ENCODE data around the gene FAM9A.

The FAM9A gene

DNA sequence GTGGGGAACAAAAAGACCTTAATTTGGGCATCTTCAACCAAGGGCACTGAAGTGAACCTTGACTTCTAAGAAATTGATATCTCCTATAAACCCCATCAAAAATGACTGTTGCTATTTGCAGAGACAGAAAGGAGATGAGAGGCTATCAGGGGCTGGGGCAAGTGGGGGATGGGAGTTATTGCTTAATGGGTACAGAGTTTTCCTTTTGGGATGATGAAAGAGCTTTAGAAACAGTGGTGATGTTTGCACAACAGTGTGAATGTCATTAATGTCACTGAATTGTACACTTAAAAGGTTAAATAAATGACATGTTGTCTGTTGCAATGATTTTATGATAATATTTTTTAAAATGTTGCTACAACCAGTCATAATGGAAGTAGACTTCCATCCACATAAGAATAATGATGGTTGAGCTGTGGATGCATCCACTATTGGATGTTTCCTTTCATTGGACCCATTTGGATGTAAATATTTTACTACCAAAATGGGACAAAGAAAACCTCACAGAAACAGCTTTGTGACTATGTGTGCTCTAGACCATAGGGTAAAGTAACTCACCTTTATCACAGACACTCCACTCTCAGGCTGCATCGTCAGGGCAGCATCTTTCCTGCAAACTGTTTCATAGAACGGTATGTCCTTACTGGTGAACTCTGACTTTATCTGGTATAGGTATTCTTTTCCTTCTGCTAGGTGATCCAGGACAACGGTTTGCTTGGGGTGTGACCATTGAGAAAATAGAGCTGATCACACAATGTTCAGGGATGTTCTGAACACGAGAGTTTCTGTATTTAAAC lies 31.6 kb upstream of the FAM9A start:
- in situ Hi-C loops (cut with MboI; ENCODE audit: low pct_unique_long_range_greater_than_20kb, low sequenced_read_pairs, unreplicated experiment) = no loop called here
- TF ChIP-seq, protein P1, sequence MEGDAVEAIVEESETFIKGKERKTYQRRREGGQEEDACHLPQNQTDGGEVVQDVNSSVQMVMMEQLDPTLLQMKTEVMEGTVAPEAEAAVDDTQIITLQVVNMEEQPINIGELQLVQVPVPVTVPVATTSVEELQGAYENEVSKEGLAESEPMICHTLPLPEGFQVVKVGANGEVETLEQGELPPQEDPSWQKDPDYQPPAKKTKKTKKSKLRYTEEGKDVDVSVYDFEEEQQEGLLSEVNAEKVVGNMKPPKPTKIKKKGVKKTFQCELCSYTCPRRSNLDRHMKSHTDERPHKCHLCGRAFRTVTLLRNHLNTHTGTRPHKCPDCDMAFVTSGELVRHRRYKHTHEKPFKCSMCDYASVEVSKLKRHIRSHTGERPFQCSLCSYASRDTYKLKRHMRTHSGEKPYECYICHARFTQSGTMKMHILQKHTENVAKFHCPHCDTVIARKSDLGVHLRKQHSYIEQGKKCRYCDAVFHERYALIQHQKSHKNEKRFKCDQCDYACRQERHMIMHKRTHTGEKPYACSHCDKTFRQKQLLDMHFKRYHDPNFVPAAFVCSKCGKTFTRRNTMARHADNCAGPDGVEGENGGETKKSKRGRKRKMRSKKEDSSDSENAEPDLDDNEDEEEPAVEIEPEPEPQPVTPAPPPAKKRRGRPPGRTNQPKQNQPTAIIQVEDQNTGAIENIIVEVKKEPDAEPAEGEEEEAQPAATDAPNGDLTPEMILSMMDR (IDR thresholded peaks at IDR 0.05; ENCODE audit: extremely low read depth, insufficient read depth, missing control alignments) = no peak
- DNase-seq (ENCODE audit: low spot score) = no peak

DNA sequence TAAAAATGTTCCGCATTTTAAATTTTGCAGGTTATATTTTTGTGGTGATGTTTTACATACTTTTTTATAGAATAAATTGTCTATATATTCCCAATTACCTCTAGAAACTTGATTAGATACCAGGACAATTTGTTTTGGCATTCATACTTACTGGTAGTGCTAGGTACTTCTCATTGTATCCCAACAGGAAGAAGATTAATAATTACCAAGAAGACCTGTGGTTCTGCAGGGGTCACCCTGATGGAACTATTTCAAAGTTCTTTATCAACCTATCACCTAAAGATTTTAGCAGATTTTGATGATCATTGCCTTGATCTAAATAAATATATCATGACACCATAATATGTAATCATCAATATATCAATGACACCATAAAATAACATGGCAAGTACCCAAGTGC lies 22.5 kb upstream of the FAM9A start:
- TF ChIP-seq, protein P1 (IDR thresholded peaks at IDR 0.05; ENCODE audit: extremely low read depth, insufficient read depth, missing control alignments) = no peak
- in situ Hi-C loops (cut with MboI; ENCODE audit: low pct_unique_long_range_greater_than_20kb, low sequenced_read_pairs, unreplicated experiment) = no loop called here
- no peak for DNase-seq (ENCODE audit: low spot score)

DNA sequence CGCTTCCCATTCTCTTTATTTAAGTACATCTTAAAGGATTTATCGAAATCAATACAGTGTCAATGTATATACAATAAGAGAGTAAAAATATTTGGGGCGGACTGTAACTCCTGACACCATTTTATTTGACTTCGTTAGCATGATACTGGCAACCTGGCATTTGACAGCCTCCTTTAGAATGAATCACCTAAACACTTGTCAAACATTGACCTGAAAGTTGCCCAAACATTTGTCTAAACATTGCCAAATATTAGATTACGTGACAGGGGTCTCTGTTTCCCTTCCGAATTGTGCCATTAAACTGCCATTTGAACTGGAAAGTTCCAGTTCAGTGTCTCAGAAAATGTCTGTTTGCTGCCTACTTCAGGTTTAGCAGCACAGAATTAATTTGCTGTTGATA lies 20.8 kb upstream of the FAM9A start:
- TF ChIP-seq, protein P1 (IDR thresholded peaks at IDR 0.05; ENCODE audit: extremely low read depth, insufficient read depth, missing control alignments) = no peak
- in situ Hi-C loops (cut with MboI; ENCODE audit: low pct_unique_long_range_greater_than_20kb, low sequenced_read_pairs, unreplicated experiment) = no loop called here
- no peak for DNase-seq (ENCODE audit: low spot score)

DNA sequence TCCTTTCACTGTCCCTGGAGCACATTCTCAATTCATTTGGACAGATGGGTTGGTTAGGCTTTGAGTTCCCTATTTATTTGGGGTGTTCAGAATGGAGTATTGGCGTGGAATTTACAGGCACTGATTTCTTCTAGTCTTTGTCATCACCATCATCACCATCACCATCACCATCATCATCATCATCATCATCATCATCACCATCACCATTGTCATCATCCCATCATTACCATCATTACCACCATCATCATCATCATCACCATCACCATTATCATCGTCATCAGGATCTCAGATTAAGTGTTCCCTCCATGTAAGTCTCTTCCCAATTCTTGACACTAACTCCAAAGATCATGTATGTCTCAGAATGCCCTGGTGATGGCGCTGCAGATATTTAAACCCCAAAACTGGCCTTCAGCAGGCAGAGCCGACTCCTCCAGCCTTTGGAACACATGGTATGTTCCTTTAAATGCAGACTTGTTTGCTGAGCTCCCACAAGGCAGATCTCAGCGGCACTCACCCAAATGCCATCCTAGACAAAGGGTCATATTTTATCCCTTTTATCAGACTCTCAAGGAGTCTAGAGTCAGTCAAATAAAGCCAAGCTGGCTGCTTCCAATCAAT lies 19.8 kb upstream of the FAM9A start:
- no peak for DNase-seq (ENCODE audit: low spot score)
- TF ChIP-seq, protein P1 (IDR thresholded peaks at IDR 0.05; ENCODE audit: extremely low read depth, insufficient read depth, missing control alignments) = no peak
- in situ Hi-C loops (cut with MboI; ENCODE audit: low pct_unique_long_range_greater_than_20kb, low sequenced_read_pairs, unreplicated experiment) = no loop called here

DNA sequence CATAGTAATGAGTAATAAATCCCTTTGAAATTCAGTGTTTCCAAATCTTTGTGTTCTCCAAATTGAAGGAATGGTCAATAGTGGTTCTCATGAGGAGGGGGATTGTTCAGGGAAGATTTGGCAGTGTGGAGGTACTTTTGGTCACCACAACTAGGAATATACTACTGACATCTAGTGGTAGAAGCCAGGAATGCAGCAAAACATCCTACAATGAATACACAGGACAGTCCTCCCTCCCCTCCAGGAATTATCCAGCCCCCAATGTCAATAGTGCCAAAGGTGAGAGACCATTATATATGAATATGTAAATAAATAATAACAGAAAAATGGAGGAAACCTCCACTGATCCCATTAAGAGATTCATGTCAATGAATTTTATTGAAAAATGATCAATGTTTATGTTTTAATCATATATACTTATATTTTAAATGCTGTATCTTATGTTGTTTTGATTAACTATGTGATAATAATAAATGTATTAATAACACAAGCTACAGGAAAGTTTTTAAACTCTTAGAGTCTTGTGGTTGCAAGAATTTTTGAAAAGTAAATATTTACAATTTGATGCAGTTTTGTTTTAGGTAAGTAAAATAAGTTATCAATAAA lies 14.4 kb upstream of the FAM9A start:
- peak; percentile 51 for DNase-seq (ENCODE audit: low spot score)
- TF ChIP-seq, protein P1 (IDR thresholded peaks at IDR 0.05; ENCODE audit: extremely low read depth, insufficient read depth, missing control alignments) = peak; percentile 76
- in situ Hi-C loops (cut with MboI; ENCODE audit: low pct_unique_long_range_greater_than_20kb, low sequenced_read_pairs, unreplicated experiment) = no loop called here

DNA sequence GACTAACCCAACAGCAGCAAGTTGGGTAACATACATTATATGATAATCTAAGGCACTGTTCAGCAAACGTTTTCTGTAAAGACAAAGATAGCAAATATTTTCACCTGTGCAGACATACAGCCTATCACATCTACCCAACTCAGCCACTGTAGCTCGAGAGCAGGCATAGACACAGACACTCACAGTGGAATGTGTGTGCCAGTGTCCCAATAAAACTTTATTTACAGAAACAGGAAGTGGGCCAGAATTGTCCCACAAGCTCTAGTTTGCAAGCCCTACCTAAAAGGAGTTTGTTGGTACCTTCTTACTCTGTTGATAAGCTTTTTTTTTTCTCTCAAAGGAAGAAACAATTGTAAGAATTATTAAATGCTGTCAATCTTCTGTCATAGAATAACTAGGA lies 11.9 kb upstream of the FAM9A start:
- TF ChIP-seq, protein P1 (IDR thresholded peaks at IDR 0.05; ENCODE audit: extremely low read depth, insufficient read depth, missing control alignments) = no peak
- DNase-seq (ENCODE audit: low spot score) = no peak
- in situ Hi-C loops (cut with MboI; ENCODE audit: low pct_unique_long_range_greater_than_20kb, low sequenced_read_pairs, unreplicated experiment) = no loop called here
